ENCODE measurements around the gene ENC1. TPM values are rescaled to one million over a fixed set of nuclear protein-coding genes. Genes with fewer than 3 reads are reported as not detected.

Gene ENC1
- total and polyA plus RNA-seq, 11 donors: 1.4 to 11.0 (median 5.1) TPM

GRCh38 chr5:74633695-74634094 lies 6.8 kb downstream of the ENC1 start:
- H3K4me1 ChIP-seq: peaks cover 0 to 72% (median 29%) of the 10 kb centered on the region in 12 donors
- H3K4me3 ChIP-seq: no peak overlapping the region
- WGBS, 4 donors: 73 to 77% (median 73%) methylated on average over 9 of the region's 9 CpGs
- intact Hi-C loops (cut with DNase I): loop anchor here in 5 of 10 donors (5.0 to 10.0 kb wide), 5 partner anchors 51 to 429 kb away; no protein-coding TSS in a partner anchor
- ATAC-seq: no peak
- no peak for DNase-seq
- H3K9me3 ChIP-seq: no peaks in the 10 kb centered on the region
- H3K36me3 ChIP-seq: peaks cover 0 to 75% (median 54%) of the 10 kb centered on the region in 9 donors
- no peak overlapping the region for H3K27ac ChIP-seq
- TF ChIP-seq, protein P1, sequence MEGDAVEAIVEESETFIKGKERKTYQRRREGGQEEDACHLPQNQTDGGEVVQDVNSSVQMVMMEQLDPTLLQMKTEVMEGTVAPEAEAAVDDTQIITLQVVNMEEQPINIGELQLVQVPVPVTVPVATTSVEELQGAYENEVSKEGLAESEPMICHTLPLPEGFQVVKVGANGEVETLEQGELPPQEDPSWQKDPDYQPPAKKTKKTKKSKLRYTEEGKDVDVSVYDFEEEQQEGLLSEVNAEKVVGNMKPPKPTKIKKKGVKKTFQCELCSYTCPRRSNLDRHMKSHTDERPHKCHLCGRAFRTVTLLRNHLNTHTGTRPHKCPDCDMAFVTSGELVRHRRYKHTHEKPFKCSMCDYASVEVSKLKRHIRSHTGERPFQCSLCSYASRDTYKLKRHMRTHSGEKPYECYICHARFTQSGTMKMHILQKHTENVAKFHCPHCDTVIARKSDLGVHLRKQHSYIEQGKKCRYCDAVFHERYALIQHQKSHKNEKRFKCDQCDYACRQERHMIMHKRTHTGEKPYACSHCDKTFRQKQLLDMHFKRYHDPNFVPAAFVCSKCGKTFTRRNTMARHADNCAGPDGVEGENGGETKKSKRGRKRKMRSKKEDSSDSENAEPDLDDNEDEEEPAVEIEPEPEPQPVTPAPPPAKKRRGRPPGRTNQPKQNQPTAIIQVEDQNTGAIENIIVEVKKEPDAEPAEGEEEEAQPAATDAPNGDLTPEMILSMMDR (IDR thresholded peaks at IDR 0.05): no peak
- no peak for TF ChIP-seq POLR2A (IDR thresholded peaks at IDR 0.05)
- no peaks in the 10 kb centered on the region for H3K27me3 ChIP-seq

GRCh38 chr5:74632947-74633356 lies 7.6 kb downstream of the ENC1 start:
- ATAC-seq: no peak
- intact Hi-C loops (cut with DNase I): loop anchor here in 5 of 10 donors (5.0 to 10.0 kb wide), 5 partner anchors 51 to 428 kb away; no protein-coding TSS in a partner anchor
- Histone ChIP-seq H3K27me3 (no peaks in the 10 kb centered on the region), H3K27ac (peak overlapping the region in 1 of 12 donors; percentile 82), H3K36me3 (peaks cover 0 to 82% (median 61%) of the 10 kb centered on the region in 9 donors), H3K4me1 (peaks cover 0 to 66% (median 24%) of the 10 kb centered on the region in 12 donors), H3K4me3 (no peak overlapping the region), H3K9me3 (no peaks in the 10 kb centered on the region)
- TF ChIP-seq, protein P1 (IDR thresholded peaks at IDR 0.05): no peak
- no peak for TF ChIP-seq POLR2A (IDR thresholded peaks at IDR 0.05)
- no peak for DNase-seq
- 77 to 94% (median 88%) methylated on average over 4 of the region's 4 CpGs for WGBS, 4 donors

DNA sequence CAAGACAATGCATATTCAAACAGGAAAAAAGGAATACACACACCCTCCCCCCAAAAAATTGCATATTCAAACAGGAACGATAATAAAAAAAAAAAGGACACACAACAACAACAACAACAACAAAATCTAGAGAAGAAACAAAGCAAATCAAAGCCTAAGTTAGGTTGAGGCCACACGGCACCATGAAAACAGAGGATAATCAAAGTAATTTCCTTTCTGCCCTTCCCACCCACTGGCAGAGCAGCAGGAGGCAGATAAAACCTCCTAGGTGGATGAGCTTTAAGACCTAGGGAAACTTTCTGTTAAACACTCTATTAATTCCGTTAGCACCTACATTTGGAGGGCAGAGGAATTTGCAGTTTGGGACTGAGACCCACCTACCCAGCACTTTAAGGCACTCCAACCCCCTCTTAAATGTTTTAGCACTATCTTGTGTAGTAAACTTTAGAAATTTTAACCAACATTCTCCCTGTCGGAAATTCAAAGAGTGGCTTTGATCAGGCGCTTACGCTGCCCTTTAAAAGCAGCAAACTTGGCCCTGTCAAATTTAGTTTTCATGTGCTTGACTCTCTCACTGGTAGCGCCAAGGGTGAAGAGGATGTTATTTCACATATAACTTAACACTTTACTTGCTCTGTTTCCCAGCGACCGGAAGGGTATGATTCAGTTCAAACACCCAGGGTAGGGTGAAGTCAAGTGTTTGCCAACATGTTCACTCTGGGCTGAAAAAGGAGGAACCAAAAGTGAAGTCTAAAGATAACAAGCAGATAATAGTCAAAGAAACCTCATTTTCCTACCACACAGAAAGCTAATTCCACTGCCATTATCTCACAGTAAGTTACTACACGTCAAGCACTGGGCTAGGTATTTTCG lies 9.2 kb downstream of the ENC1 start:
- Histone ChIP-seq H3K27ac (peak overlapping the region in 2 of 12 donors; percentile 8 to 82), H3K4me1 (peaks cover 0 to 51% (median 20%) of the 10 kb centered on the region in 12 donors), H3K27me3 (no peaks in the 10 kb centered on the region), H3K9me3 (no peaks in the 10 kb centered on the region), H3K36me3 (peaks cover 0 to 86% (median 66%) of the 10 kb centered on the region in 9 donors), H3K4me3 (no peak overlapping the region)
- intact Hi-C loops (cut with DNase I): loop anchor here in 5 of 10 donors (5.0 to 10.0 kb wide), 5 partner anchors 49 to 427 kb away; no protein-coding TSS in a partner anchor
- 63 to 75% (median 69%) methylated on average over 11 of the region's 11 CpGs for WGBS, 4 donors
- no peak for DNase-seq
- peak in 3 of 4 donors; percentile 48 to 72 (median 69) for ATAC-seq
- TF ChIP-seq POLR2A (IDR thresholded peaks at IDR 0.05): no peak
- TF ChIP-seq, protein P1 (IDR thresholded peaks at IDR 0.05): no peak

Measured in heart left ventricle (tissue), 16 donors.